B cell (primary cell): Measurements from ENCODE around the gene ASTN2. TPM values are rescaled to one million over a fixed set of nuclear protein-coding genes. Genes with fewer than 3 reads are reported as not detected.

ENCODE experiments used
- ATAC-seq: fragments of 200-7000 bp; cut with Tn5 transposase; one replicate; pipeline ENCODE4 v1.10.0; 2021; ENCODE audit warnings: low read depth, mild to moderate bottlenecking, moderate number of reproducible peaks, moderate library complexity
- CTCF ChIA-PET: fragments of 350-600 bp; sonication (Branson Sonifier 250); formaldehyde crosslinking; loops from one replicate; lab custom pipeline; 2021; ENCODE audit warnings: antibody characterized with exemption, inconsistent platforms; lab: Charles Lee
- POLR2A ChIA-PET: fragments of 350-600 bp; sonication (Branson Sonifier 250); formaldehyde crosslinking; loops from one replicate; lab custom pipeline; 2021; ENCODE audit warnings: antibody characterized with exemption; lab: Charles Lee
- DNase-seq: peaks from one replicate; pipeline ENCODE4 v3.0.0; 2013
- H2AFZ ChIP-seq: 2 replicates; pipeline ENCODE4 v1.6.1; 2012; ENCODE audit warnings: mild to moderate bottlenecking, low read depth, low read length; ENCODE audit not compliant: insufficient read depth, poor library complexity, severe bottlenecking
- H3K27ac ChIP-seq, 2 donors: 1 replicate in 1 of 2; 2 replicates in 1 of 2; pipeline ENCODE4 v1.5.1; 2012 to 2013; ENCODE audit warnings: low read length in 2 of 2, mild to moderate bottlenecking in 2 of 2, moderate library complexity in 1 of 2
- H3K27me3 ChIP-seq, 4 experiments: fragments of 200-600 bp in 1 of 4; sonication (generic) in 1 of 4; replicated peaks in 1 of 4; 1 replicate in 2 of 4; 2 replicates in 2 of 4; pipeline versions ENCODE4 v1.6.1 to v1.7.0; 2013 to 2016; ENCODE audit warnings: low read length in 3 of 4, mild to moderate bottlenecking in 2 of 4, mixed read lengths in 1 of 4, moderate library complexity in 1 of 4; ENCODE audit not compliant: insufficient read depth in 4 of 4, control insufficient read depth in 3 of 4; ENCODE audit errors: control extremely low read depth in 1 of 4
- H3K36me3 ChIP-seq, 2 experiments: replicated peaks in 1 of 2; 1 replicate in 1 of 2; 2 replicates in 1 of 2; pipeline versions ENCODE4 v1.6.1 to v1.7.1; 2013; ENCODE audit warnings: low read length in 1 of 2; ENCODE audit not compliant: insufficient read depth in 2 of 2, control insufficient read depth in 1 of 2; ENCODE audit errors: control extremely low read depth in 1 of 2, extremely low read depth in 1 of 2
- H3K4me1 ChIP-seq, 2 donors: fragments of 200-600 bp in 1 of 2; sonication (generic) in 1 of 2; 1 replicate in 1 of 2; 2 replicates in 1 of 2; pipeline versions ENCODE4 v1.5.1 to v1.6.1; 2013 to 2017; ENCODE audit warnings: low read length in 2 of 2; ENCODE audit not compliant: control insufficient read depth in 2 of 2, insufficient read depth in 2 of 2
- H3K4me2 ChIP-seq: replicated peaks from 2 replicates; pipeline ENCODE3; 2012; ENCODE audit warnings: mild to moderate bottlenecking, low read depth, low read length; ENCODE audit not compliant: poor library complexity, severe bottlenecking
- H3K4me3 ChIP-seq, 5 experiments: fragments of 200-600 bp in 1 of 5; sonication (generic) in 1 of 5; 1 replicate in 3 of 5; 2 replicates in 2 of 5; pipeline versions ENCODE4 v1.5.1 to v1.7.0; 2011 to 2016; ENCODE audit warnings: low read length in 4 of 5, mild to moderate bottlenecking in 4 of 5, low read depth in 2 of 5, control low read depth in 1 of 5, moderate library complexity in 1 of 5; ENCODE audit not compliant: insufficient read depth in 1 of 5; ENCODE audit errors: control extremely low read depth in 1 of 5, extremely low read depth in 1 of 5
- H3K79me2 ChIP-seq: fragments of 200-600 bp; sonication (generic); one replicate; pipeline ENCODE4 v1.6.0; 2016; ENCODE audit warnings: low read length; ENCODE audit not compliant: control insufficient read depth, insufficient read depth
- H3K9ac ChIP-seq: fragments of 200-600 bp; sonication (generic); 2 replicates; pipeline ENCODE4 v1.6.1; 2017; ENCODE audit warnings: mild to moderate bottlenecking, low read length, moderate library complexity
- H3K9me3 ChIP-seq, 3 donors: one replicate each; pipeline versions ENCODE4 v1.6.1 to v1.7.1; 2013; ENCODE audit warnings: low read length in 2 of 3; ENCODE audit not compliant: control insufficient read depth in 2 of 3, insufficient read depth in 1 of 3; ENCODE audit errors: control extremely low read depth in 1 of 3
- H4K20me1 ChIP-seq: 2 replicates; pipeline ENCODE4 v1.6.0; 2012; ENCODE audit warnings: mild to moderate bottlenecking, low read length; ENCODE audit not compliant: insufficient read depth, control insufficient read depth, poor library complexity, severe bottlenecking
- H3K27ac Mint-ChIP-seq: one replicate; pipeline ENCODE4 v1.8.0; 2021; ENCODE audit warnings: mixed read lengths
- H3K27me3 Mint-ChIP-seq: one replicate; pipeline ENCODE4 v1.8.0; 2021; ENCODE audit warnings: mixed read lengths
- H3K4me1 Mint-ChIP-seq: one replicate; pipeline ENCODE4 v1.8.0; 2021; ENCODE audit warnings: mixed read lengths
- H3K4me3 Mint-ChIP-seq: one replicate; pipeline ENCODE4 v1.8.0; 2021; ENCODE audit warnings: mixed read lengths
- H3K9me3 Mint-ChIP-seq: one replicate; pipeline ENCODE4 v1.8.0; 2022; ENCODE audit warnings: mixed read lengths; ENCODE audit not compliant: insufficient read depth
- CTCF ChIP-seq: fragments of 200-600 bp; IDR thresholded peaks from one replicate; pipeline ENCODE4 v1.8.0; 2022; ENCODE audit warnings: antibody characterized with exemption, mild to moderate bottlenecking
- EZH2 ChIP-seq: IDR thresholded peaks from 2 replicates; pipeline ENCODE4 v1.6.1; 2012; ENCODE audit warnings: borderline replicate concordance, low read depth, mild to moderate bottlenecking, moderate library complexity, low read length; ENCODE audit not compliant: insufficient read depth, poor library complexity, severe bottlenecking
- WGBS: methylation state at CpG from one replicate; pipeline ENCODE4 v1.1.5; 2013; ENCODE audit warnings: missing lambda C conversion rate; ENCODE audit not compliant: insufficient coverage; 5-methylcytosine and 5-hydroxymethylcytosine counted together
- intact Hi-C: fragments of 100-400 bp; cut with micrococcal nuclease; formaldehyde crosslinking; loops from one replicate; pipeline ENCODE4 v1.10.0; 2022
- polyA plus RNA-seq: library from polyadenylated mRNA; depleted of rRNA; stranded (reverse); fragments of >200 nt; gene quantifications from 2 replicates; pipeline ENCODE4 v1.2.3, GENCODE V29; 2012
- total RNA-seq, 2 donors: library from RNA; stranded (reverse); fragments of 120-200 nt in 1 of 2; gene quantifications; 1 replicate in 1 of 2; 2 replicates in 1 of 2; pipeline versions ENCODE4 v1.2.3 to v1.2.4, GENCODE V29; 2013 to 2022

Gene ASTN2
- total and polyA plus RNA-seq, 2 donors (not counting 1 experiment from before 2014, with no cell fraction given) = 1.2 to 3.6 TPM

- Histone ChIP-seq H3K4me2 (no peak overlapping the region), H3K27me3 (peaks cover 0 to 3% (median 0%) of the 10 kb centered on the region in 4 experiments), H3K4me3 (no peak overlapping the region), H3K36me3 (no peaks in the 10 kb centered on the region), H3K79me2 (no peaks in the 10 kb centered on the region), H4K20me1 (no peaks in the 10 kb centered on the region), H3K9ac (no peak overlapping the region), H3K9me3 (peaks cover 0 to 23% (median 20%) of the 10 kb centered on the region in 3 donors), H3K4me1 (no peaks in the 10 kb centered on the region), H2AFZ (no peak overlapping the region), H3K27ac (no peak overlapping the region)
- ChIA-PET POLR2A (no interaction called here), CTCF (no interaction called here)
- DNase-seq (no peak), ATAC-seq (no peak)
- Mint-ChIP-seq H3K4me1 (no peaks in the 10 kb centered on the region), H3K4me3 (no peak overlapping the region), H3K9me3 (peaks cover 8% of the 10 kb centered on the region), H3K27me3 (no peaks in the 10 kb centered on the region), H3K27ac (no peak overlapping the region)
- TF ChIP-seq EZH2 = no peak
- TF ChIP-seq CTCF = no peak
- intact Hi-C loops = no loop called here
- 98% methylated on average over 3 of the region's 5 CpGs for WGBS
These were observed 740.5 kb downstream of the ASTN2 start for GRCh38 chr9:116674210-116674980.

- Mint-ChIP-seq H3K27me3 (no peaks in the 10 kb centered on the region), H3K9me3 (peaks cover 8% of the 10 kb centered on the region), H3K4me1 (no peaks in the 10 kb centered on the region), H3K4me3 (no peak overlapping the region), H3K27ac (no peak overlapping the region)
- Histone ChIP-seq H2AFZ (no peak overlapping the region), H3K4me2 (no peak overlapping the region), H3K4me1 (no peaks in the 10 kb centered on the region), H3K79me2 (no peaks in the 10 kb centered on the region), H3K27me3 (peaks cover 0 to 3% (median 0%) of the 10 kb centered on the region in 4 experiments), H4K20me1 (no peaks in the 10 kb centered on the region), H3K9me3 (peaks cover 0 to 23% (median 20%) of the 10 kb centered on the region in 3 donors), H3K4me3 (no peak overlapping the region), H3K36me3 (no peaks in the 10 kb centered on the region), H3K9ac (no peak overlapping the region), H3K27ac (no peak overlapping the region)
- ATAC-seq = no peak
- WGBS = 100% methylated on average over 1 of the region's 1 CpG
- DNase-seq = no peak
- intact Hi-C loops = no loop called here
- ChIA-PET POLR2A (no interaction called here), CTCF (no interaction called here)
- no peak for TF ChIP-seq EZH2
- TF ChIP-seq CTCF = no peak
These were observed 741.5 kb downstream of the ASTN2 start for GRCh38 chr9:116673375-116673774.
